H1 (cell line): ENCODE measurements around the gene ZSWIM6. TPM values are rescaled to one million over a fixed set of nuclear protein-coding genes. Genes with fewer than 3 reads are reported as not detected.

Source experiments
- CBX5 ChIP-seq: fragments of 300-800, 300-1000 bp; sonication (generic); IDR thresholded peaks from 2 replicates; pipeline ENCODE4 v1.7.1; 2016; ENCODE audit warnings: antibody characterized with exemption, low read length, low read depth
- GABPA ChIP-seq: IDR thresholded peaks from 2 replicates; pipeline ENCODE4 v1.6.1; 2011; ENCODE audit warnings: mild to moderate bottlenecking, low read length, moderate library complexity, borderline replicate concordance; ENCODE audit not compliant: insufficient read depth
- HDAC6 ChIP-seq: IDR thresholded peaks from one replicate; pipeline ENCODE4 v1.7.1; 2012; ENCODE audit warnings: low read depth, mild to moderate bottlenecking, inconsistent platforms, low read length, moderate library complexity
- KDM5A ChIP-seq: fragments of 200-600 bp; IDR thresholded peaks from 2 replicates; pipeline ENCODE4 v1.7.1; 2012; ENCODE audit warnings: mild to moderate bottlenecking, low read length, inconsistent platforms, mixed read lengths
- RFX5 ChIP-seq: IDR thresholded peaks from 2 replicates; pipeline ENCODE4 v1.6.1; 2011; ENCODE audit warnings: low read depth, low read length, improper control_type of control experiment, borderline replicate concordance
- SIRT6 ChIP-seq: IDR thresholded peaks from one replicate; pipeline ENCODE4 v1.7.1; 2012; ENCODE audit warnings: low read length, inconsistent platforms
- SIX5 ChIP-seq: IDR thresholded peaks from 2 replicates; pipeline ENCODE4 v1.6.1; 2011; ENCODE audit warnings: mild to moderate bottlenecking, low read depth, low read length
- SRF ChIP-seq: IDR thresholded peaks from 2 replicates; pipeline ENCODE4 v1.6.1; 2011; ENCODE audit warnings: mild to moderate bottlenecking, low read depth, low read length, moderate library complexity
- polyA plus RNA-seq, 7 experiments: library from polyadenylated mRNA; depleted of rRNA in 3 of 7; stranded (reverse) in 5 of 7; unstranded in 2 of 7; fragments of >200 nt in 5 of 7; fragments of 200-250 nt in 2 of 7; gene quantifications; 1 replicate in 5 of 7; 2 replicates in 1 of 7; 4 replicates in 1 of 7; pipeline versions ENCODE4 v1.2.1 to v1.2.3, GENCODE V29; 2011 to 2013; ENCODE audit warnings: missing spikeins in 2 of 7, mixed read lengths in 2 of 7
- total RNA-seq: library from RNA; stranded (reverse); fragmentation: NEBNext Ultra II Directional; extraction: Animal tissue kit (Norgen Biotek cat#: 25700); gene quantifications from 2 replicates; pipeline ENCODE4 v1.2.1, GENCODE V29; 2021
- TF ChIP-seq, protein P1 (sequence below): fragments of 300-600 bp; sonication (generic); IDR thresholded peaks from 2 replicates; pipeline ENCODE4 v1.7.1; 2012; ENCODE audit warnings: low read length, moderate library complexity, mild to moderate bottlenecking, inconsistent platforms; ENCODE audit not compliant: insufficient replicate concordance
- TF ChIP-seq, protein P2 (sequence below), 3 experiments: IDR thresholded peaks; 1 replicate in 2 of 3; 2 replicates in 1 of 3; pipeline versions ENCODE4 v1.5.1 to v1.6.1; 2011; ENCODE audit warnings: low read length in 3 of 3, mild to moderate bottlenecking in 3 of 3, inconsistent platforms in 2 of 3, low read depth in 1 of 3, moderate library complexity in 1 of 3; ENCODE audit not compliant: insufficient read depth in 1 of 3; ENCODE audit errors: control extremely low read depth in 1 of 3

The ZSWIM6 gene
- total and polyA plus RNA-seq, 2 of the 8 experiments (the other 6 are each of a cell fraction or from before 2014, with no cell fraction given): 7.9 to 12.4 TPM

DNA sequence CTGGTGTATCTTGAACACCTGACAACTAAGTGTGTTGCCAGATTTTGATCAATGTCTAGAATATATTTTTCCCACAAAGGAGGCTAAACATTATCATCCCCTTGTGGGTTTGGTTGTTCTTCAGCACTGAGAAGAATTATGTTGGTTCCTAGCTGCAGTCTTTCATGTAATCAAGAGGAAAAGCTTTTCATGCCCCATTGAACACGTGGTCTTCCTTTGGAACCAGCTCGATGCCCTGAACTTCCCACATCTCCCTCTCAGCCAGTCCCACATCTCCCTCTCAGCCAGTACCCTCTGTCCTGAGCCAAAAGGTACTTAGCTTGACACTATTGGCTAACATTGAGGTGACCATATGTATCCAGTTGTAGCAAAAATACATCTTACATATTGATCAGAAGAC lies 36.7 kb upstream of the ZSWIM6 start (continued):
- TF ChIP-seq, protein P1, sequence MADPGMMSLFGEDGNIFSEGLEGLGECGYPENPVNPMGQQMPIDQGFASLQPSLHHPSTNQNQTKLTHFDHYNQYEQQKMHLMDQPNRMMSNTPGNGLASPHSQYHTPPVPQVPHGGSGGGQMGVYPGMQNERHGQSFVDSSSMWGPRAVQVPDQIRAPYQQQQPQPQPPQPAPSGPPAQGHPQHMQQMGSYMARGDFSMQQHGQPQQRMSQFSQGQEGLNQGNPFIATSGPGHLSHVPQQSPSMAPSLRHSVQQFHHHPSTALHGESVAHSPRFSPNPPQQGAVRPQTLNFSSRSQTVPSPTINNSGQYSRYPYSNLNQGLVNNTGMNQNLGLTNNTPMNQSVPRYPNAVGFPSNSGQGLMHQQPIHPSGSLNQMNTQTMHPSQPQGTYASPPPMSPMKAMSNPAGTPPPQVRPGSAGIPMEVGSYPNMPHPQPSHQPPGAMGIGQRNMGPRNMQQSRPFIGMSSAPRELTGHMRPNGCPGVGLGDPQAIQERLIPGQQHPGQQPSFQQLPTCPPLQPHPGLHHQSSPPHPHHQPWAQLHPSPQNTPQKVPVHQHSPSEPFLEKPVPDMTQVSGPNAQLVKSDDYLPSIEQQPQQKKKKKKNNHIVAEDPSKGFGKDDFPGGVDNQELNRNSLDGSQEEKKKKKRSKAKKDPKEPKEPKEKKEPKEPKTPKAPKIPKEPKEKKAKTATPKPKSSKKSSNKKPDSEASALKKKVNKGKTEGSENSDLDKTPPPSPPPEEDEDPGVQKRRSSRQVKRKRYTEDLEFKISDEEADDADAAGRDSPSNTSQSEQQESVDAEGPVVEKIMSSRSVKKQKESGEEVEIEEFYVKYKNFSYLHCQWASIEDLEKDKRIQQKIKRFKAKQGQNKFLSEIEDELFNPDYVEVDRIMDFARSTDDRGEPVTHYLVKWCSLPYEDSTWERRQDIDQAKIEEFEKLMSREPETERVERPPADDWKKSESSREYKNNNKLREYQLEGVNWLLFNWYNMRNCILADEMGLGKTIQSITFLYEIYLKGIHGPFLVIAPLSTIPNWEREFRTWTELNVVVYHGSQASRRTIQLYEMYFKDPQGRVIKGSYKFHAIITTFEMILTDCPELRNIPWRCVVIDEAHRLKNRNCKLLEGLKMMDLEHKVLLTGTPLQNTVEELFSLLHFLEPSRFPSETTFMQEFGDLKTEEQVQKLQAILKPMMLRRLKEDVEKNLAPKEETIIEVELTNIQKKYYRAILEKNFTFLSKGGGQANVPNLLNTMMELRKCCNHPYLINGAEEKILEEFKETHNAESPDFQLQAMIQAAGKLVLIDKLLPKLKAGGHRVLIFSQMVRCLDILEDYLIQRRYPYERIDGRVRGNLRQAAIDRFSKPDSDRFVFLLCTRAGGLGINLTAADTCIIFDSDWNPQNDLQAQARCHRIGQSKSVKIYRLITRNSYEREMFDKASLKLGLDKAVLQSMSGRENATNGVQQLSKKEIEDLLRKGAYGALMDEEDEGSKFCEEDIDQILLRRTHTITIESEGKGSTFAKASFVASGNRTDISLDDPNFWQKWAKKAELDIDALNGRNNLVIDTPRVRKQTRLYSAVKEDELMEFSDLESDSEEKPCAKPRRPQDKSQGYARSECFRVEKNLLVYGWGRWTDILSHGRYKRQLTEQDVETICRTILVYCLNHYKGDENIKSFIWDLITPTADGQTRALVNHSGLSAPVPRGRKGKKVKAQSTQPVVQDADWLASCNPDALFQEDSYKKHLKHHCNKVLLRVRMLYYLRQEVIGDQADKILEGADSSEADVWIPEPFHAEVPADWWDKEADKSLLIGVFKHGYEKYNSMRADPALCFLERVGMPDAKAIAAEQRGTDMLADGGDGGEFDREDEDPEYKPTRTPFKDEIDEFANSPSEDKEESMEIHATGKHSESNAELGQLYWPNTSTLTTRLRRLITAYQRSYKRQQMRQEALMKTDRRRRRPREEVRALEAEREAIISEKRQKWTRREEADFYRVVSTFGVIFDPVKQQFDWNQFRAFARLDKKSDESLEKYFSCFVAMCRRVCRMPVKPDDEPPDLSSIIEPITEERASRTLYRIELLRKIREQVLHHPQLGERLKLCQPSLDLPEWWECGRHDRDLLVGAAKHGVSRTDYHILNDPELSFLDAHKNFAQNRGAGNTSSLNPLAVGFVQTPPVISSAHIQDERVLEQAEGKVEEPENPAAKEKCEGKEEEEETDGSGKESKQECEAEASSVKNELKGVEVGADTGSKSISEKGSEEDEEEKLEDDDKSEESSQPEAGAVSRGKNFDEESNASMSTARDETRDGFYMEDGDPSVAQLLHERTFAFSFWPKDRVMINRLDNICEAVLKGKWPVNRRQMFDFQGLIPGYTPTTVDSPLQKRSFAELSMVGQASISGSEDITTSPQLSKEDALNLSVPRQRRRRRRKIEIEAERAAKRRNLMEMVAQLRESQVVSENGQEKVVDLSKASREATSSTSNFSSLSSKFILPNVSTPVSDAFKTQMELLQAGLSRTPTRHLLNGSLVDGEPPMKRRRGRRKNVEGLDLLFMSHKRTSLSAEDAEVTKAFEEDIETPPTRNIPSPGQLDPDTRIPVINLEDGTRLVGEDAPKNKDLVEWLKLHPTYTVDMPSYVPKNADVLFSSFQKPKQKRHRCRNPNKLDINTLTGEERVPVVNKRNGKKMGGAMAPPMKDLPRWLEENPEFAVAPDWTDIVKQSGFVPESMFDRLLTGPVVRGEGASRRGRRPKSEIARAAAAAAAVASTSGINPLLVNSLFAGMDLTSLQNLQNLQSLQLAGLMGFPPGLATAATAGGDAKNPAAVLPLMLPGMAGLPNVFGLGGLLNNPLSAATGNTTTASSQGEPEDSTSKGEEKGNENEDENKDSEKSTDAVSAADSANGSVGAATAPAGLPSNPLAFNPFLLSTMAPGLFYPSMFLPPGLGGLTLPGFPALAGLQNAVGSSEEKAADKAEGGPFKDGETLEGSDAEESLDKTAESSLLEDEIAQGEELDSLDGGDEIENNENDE: no peak
- TF ChIP-seq SRF (no peak), KDM5A (no peak), GABPA (no peak), HDAC6 (no peak), SIRT6 (no peak), CBX5 (no peak), SIX5 (no peak), RFX5 (no peak)
- TF ChIP-seq, protein P2, sequence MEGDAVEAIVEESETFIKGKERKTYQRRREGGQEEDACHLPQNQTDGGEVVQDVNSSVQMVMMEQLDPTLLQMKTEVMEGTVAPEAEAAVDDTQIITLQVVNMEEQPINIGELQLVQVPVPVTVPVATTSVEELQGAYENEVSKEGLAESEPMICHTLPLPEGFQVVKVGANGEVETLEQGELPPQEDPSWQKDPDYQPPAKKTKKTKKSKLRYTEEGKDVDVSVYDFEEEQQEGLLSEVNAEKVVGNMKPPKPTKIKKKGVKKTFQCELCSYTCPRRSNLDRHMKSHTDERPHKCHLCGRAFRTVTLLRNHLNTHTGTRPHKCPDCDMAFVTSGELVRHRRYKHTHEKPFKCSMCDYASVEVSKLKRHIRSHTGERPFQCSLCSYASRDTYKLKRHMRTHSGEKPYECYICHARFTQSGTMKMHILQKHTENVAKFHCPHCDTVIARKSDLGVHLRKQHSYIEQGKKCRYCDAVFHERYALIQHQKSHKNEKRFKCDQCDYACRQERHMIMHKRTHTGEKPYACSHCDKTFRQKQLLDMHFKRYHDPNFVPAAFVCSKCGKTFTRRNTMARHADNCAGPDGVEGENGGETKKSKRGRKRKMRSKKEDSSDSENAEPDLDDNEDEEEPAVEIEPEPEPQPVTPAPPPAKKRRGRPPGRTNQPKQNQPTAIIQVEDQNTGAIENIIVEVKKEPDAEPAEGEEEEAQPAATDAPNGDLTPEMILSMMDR (IDR thresholded peaks at IDR 0.05; ENCODE audit: control extremely low read depth in 1 of 3, insufficient read depth in 1 of 3, low read depth in 1 of 3, low read length in 3 of 3): no peak
